T-helper 2 cell (primary cell): ENCODE data around the gene CNTN5.
"Not testable (repeated sequence)": the region's sequence is repeated elsewhere in the genome, so short reads cannot be mapped to it uniquely, and the experiment has no call there.

Source experiments
- DNase-seq, 5 experiments: peaks; one replicate each; pipeline versions ENCODE4 v3.0.0 to v3.0.0-alpha.2; 2012 to 2022
- total RNA-seq, 2 donors: gene quantifications; one replicate each; lab custom pipeline; 2026; lab: John Stamatoyannopoulos, UW

Gene CNTN5
- total RNA-seq: 0 to 0.07 reads per million in 2 donors

DNA sequence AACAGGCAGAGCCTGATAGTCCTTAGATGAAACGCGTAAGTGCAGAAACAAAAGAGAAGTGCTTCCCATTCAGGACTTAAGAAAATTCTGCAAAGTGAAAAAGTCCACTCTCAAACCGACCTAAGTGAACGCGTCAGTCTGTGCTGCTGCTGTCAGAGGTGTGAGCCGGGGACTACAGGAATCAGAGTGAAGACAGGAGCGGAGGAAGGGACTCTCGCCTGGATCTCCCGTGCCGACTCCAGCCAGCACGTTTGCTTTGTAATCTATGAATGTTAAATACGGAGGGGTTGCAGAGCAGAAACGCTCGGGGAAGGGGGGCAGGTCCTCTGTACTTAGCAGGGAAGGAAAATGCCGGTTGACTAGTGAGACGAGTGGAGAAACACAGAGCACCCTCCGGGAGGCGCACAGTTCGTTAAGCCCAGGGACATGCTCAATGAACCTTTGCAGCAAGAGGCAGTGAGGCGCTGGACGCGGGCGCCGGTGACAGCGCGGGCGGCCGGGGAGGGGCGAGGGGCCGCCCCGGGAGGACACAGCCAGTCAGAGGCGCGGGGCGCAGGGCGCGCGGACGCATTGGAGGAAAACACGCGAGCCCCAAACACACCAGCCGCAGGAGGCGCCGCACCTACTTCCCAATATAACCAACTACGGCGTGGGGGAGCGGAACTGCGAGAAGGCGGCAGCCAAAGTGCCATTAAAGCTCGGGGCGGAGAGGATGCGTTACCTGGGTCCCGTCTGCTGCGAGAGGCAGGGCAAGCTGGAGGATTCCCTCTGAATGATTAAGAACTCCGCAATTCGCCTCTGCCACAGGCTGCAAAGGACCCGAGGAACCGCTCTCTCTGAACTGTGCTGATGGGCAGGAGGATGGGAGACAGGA, at the start of gene CNTN5:
TSS of gene CNTN5 (plus strand) at position 598 of the 874 bp plus-strand sequence.
- peak in 1 of 5 experiments; percentile 36 for DNase-seq

DNA sequence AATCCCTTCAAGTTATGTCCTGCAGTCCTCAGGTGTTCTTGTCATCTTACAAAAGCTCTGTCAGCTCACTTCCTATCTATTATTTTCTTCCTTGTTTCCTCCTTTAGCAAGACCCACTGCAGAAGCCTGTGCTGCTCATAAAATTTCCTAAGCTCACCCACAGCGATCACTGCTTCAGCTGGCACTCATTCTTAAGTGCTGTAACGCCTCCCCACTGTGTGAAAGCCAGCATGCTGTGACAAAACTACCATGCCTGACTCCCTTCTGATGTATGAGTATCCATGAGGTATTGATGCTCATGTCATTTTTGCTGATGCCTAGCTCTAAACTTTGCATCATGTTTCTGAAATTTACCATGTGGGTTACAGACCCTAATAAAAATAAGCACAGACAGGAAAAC, 41.5 kb upstream of the CNTN5 start:
- no peak for DNase-seq

DNA sequence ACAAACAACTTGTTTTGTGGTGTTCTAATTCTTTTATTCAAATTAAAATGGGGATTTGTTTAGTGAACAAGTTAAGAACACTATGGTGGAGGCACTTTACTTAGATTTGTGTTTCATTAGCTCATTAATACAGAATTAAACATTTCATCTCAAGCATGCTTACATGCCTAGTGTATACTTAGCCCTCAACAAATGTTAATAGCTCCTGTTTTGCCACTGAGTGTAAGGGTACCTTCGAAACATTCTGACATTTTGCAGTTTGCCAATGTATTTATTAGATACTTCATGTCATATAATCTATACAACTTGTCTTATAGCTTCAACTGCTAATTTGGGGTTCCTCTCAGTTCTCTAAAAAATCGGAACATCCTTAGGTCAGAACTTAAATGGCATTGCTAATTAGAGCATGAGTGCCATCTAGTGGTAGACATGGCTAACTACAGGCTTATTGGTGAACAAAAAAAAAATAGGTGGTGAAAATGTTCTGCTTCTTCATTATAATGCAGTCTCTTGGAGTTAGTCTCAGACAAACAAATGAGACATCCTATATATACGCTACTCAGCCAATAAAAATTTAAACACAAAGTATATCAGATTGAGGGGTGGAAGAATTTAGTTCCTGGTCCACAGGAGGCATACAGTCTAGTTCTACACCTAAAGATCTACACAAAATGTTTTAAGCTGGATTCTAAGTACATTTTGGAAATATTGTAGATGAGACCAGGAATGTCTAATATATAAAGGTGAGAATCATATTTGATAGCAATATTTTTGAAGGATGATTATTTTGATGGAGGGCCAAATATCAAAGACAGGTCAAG, 4.9 kb upstream of the CNTN5 start:
- DNase-seq: peak in 1 of 5 experiments; percentile 26

DNA sequence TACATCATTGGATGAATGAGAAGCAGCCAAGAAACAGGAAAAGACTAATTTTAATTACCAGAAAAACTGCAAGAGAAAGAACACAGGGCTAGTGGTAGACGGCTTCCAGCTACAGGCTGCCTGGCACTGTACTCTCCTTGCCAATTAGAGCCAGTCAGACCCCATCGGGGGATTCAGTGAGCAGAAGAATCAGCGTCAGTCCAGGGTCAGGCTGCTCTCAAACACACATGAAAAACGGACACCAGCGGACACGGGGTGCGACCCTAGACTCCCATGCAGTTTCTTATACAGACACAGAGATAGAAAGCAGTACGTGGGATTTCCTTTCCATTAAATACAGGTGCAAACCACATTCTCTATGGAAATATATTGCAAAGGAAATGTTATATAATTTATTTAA, 1.1 kb upstream of the CNTN5 start:
- DNase-seq: no peak

DNA sequence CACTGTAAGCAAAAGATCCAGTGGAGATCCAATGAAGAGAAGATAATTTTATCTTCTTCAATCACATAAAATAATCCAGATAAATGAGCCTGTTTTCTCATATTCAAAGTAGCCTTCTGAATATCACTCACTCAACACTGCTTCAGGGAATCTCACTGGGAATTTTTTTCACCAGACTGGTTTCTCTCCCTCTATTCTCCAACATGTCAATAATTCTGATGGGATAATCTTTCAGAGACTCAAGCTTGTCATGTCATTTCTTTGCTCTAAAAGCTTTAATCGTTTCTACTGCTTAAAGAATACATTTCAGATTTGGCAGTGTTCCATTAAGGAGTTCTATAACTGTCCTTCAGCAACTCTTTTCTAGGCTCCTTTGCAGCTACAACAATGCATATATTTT, 16.3 kb downstream of the CNTN5 start:
- no peak for DNase-seq

DNA sequence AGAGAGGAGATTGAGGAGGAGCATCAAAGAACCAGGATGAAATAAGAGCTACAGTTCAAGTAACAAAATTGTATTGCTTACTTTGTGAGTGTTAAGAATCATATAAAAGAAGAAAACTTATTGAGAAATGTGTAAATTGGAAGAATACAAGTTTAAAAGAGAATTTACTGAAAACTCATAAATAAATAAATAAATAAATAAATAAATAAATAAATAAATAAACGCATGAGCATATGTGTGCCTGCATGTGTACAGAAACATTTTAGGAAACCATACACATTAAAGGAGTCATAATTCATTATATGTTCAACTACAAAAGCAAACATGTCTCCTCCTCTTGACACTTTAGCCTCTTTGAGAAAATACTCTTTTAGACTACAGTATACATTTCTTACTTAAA, 42.6 kb downstream of the CNTN5 start:
- no peak for DNase-seq

DNA sequence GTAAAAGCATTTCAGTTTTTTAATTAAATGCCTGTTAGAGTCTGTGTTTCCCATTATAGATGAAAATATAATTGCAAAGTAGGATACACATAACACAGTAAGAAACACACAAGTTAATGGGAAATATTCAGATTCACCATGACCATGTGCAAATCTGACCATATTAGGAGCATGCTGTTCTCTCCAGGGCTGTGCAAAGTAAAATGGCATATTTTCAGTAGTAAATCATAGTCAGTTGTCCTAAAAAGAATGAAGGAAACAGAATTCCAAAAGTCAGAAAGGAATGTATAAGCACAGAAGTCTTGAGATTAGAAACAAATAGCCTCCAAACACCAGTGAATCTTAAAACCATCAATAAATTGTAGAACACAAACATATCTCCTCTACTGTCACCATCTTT, 44.4 kb downstream of the CNTN5 start:
- no peak for DNase-seq

- no peak for DNase-seq
Observed at GRCh38 chr11:99066618-99067317, 46.0 kb downstream of the CNTN5 start.

DNA sequence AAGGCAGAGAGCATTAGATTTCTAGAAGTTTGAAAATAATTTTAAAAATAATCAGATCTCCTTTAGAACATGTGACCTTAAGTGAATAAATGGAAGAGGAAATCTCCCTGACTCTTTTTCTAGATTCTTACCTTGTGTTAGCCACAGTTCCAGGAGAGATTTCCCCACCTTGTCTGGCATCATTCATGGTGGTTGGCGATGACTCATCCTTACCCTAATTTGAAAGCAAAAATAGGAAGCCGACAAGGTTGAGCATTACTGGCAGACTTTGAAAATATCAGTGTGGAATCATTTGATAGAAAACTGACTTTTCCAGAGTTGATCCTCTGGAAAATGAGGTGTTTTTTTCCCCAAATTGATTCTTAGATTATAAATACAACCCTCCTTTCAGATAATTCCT, 48.1 kb downstream of the CNTN5 start:
- DNase-seq: no peak

DNA sequence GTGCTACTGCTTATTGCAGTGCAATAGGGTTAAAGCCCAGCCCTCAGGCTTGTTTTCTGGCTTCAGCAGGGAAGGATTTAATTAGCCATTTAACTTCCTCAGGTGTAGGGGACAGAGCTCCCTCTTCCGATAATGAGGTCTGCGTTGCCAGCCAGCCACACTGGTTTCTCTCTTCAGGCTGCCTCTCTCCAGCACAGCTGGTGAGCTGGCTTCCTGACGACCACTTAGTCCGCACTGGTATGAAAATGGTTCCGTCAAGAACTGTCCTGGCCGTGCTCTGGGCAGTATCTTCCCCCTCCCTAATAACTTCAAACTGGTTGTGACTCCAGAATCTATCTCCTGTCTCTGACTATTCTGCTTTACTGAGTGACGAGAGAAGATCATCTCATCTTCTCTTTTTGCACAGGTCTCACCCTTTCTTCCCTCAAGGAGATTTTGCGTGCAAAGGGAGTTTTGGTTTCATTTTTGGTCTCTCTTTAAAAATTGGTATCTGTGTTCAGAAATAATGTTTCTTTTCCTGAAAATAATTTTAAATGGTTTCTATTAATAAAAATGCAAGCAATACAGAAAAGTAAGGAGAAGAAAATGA, 49.2 kb downstream of the CNTN5 start:
- peak in 1 of 5 experiments; percentile 4 for DNase-seq

- DNase-seq: no peak
Observed at GRCh38 chr11:99079576-99079975, 58.8 kb downstream of the CNTN5 start.

DNA sequence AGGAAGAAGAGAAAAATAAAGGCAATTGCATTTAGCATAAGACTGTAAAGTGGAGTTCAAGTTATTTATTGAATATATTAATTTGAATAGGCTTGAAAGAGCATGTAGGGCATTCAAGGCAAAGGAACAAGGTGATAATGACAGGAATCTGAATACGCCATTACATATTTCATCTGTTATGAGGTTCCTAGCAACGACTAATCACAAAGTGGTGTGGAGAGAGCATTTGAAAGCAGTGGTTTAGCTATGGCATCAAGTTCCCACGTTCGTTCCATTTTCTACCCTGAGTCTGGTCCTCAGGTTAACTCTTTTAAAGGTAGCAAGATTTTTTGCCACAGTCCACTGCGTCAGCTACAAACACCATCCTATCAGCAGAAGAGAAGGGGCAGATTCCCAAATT, 59.4 kb downstream of the CNTN5 start:
- no peak for DNase-seq

DNA sequence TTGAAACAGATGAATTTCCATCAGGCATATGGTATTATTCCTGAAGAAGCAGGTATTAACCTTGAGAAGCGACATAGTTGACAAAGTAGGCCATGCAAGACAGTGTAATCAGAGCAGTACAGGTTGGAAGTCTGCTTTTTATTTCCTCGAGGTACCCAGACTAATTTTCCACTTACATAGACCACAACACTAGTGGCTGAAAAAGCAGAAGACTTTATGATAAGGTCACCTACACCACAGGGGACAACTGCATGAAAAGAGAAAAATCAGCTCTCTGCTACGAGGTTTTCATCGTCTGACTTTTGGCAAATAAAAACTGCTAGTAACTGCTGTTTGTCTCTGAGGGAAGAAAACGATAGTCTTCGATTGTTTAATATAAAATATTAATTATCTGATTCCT, 77.5 kb downstream of the CNTN5 start:
- no peak for DNase-seq

DNA sequence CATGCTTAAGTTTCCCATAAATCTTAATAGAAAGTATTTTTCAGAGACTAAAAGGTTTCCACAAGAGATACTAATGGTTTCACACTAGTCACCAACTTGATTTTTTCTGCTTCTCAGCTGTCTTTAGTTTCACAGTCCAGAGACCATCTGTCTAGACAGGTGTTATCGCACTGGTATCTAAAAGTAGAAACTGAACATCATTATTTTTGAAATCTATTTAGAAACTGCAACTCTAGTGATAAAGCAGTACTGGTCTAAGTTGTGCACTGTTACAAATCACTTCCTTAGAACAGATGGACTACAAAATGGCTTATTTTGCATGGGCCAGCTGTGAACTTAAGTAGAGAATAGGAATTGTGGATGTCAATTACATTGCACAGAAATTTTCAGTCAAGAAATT, 78.0 kb downstream of the CNTN5 start:
- no peak for DNase-seq

DNA sequence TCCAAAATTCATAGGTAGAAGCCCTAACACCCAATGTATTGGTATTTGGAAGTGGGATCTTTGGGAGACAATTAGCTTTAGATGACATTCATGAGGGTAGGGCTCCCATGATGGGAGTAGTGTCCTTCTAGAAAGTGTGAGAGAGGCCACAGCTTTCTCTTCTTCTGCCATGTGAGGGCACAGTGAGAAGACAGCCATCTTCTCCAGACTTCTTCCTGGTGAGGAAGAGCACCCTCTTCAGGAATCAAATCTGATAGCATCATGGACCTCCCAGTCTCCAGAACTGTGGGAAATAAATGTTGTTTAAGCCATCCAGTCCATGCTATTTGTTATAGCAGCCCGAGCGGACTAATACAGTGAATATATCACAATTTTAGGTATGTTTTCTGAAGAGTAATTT, 96.9 kb downstream of the CNTN5 start:
- no peak for DNase-seq

- not testable (repeated sequence) for DNase-seq
Observed at GRCh38 chr11:99133862-99134261, 113.1 kb downstream of the CNTN5 start.

DNA sequence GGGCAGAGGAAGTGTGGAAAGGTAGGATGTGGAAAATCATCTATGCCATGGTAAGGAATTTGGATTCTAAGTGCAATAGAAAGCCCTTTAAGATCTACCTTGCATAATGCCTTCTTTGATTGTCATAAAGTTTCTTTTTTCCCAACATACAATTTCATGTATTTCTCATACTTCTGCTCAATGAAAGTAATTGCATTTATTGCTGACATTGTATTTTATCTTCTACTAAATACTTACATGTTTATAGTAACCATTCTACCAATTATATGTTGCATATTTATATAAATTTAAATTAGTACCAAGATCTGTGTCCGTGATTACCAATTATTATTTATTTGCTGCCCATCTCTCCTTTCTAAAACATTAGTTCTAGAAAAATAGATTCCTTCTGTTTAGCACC, 114.8 kb downstream of the CNTN5 start:
- no peak for DNase-seq

DNA sequence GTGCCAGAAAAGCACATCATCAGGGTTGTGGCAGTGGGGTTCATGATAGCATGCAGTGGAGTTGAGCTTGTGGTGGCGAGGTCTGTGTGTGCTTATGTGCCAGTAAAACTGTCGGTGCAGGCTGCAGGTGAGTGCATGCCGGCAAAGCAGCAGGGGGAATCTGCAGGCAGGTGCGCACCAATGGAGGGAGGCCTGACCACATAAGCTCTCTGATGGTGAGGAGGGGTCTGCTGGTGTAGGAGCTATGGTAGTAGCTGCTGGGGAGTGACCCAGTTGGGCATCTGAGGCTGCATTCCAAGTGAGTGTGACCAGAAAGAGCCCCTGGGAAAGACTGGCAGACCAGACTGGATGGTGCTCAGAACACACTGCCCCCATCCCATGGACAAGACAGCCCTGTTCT, 121.5 kb downstream of the CNTN5 start:
- no peak for DNase-seq

- no peak for DNase-seq
Observed at GRCh38 chr11:99148352-99148751, 127.6 kb downstream of the CNTN5 start.

- no peak for DNase-seq
Observed at GRCh38 chr11:99154277-99154676, 133.5 kb downstream of the CNTN5 start.

DNA sequence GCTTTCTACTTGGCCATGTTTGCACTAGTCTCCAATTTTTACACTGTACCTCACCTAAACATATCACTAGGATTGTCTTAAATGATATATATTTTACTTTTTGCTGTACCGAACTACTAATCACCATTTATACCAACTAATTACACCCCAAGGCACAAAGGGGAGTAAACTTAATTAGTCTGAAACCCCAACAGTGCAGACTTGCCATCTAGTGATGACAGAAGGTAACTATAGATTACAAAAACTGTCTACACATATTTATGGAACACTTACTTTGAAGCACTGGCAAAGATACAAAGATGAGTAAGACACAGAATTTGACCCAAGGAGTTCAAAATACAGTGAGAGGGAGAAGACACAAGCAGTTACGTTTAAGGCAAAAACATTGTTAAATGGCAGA, 139.7 kb downstream of the CNTN5 start:
- no peak for DNase-seq

GRCh38 chr11:99162819-99163218, 142.1 kb downstream of the CNTN5 start:
- no peak for DNase-seq

DNA sequence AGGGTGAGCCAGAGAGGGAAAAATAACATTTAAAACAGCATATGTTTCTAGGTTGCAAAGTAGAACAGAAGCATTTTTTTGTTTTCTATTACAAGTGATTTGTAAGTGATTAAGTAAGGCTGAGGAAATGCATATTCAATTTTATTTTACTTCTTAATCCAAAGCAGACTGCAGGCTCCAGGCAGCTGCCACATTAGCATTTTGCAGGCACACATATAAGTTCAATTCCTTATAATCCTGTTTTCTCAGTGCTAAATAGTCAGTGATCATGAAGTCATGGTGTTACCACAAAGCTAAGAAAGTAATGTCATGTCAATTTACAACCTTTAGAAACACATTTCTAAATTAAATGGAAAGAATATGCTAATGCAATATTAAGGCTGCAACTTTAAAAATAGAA, 149.8 kb downstream of the CNTN5 start:
- DNase-seq: no peak
